ENCODE results near the gene TMEM245.
A peak's percentile ranks its signal among the peaks of the same experiment; 100 is the strongest.

The TMEM245 gene

DNA sequence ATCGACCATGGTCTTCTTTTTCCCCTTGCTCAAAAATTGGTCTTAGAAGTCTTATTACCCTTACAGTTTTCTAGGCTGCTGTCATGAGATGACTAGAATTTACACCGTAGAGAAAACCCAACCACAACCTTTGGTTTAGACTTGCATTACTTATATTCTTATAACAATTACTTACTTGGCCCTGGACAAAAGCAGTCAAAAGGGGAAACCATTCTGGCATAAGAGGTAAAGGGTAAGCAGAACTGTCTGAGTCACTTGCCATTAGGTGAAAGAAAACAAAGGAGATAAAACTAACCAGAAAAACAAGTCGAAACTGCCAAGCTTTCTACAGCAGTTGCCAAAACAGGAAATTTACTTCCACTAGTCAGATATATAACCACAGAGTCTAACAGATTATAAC lies 17.9 kb downstream of the TMEM245 start:
- DNase-seq (ENCODE audit: low read depth in 2 of 2) = peak; percentile 79 to 92
- no peak overlapping the region for H3K4me3 ChIP-seq (replicated peaks in 1 of 2; ENCODE audit: low read depth in 2 of 2, low read length in 2 of 2)
- TF ChIP-seq, protein P1, sequence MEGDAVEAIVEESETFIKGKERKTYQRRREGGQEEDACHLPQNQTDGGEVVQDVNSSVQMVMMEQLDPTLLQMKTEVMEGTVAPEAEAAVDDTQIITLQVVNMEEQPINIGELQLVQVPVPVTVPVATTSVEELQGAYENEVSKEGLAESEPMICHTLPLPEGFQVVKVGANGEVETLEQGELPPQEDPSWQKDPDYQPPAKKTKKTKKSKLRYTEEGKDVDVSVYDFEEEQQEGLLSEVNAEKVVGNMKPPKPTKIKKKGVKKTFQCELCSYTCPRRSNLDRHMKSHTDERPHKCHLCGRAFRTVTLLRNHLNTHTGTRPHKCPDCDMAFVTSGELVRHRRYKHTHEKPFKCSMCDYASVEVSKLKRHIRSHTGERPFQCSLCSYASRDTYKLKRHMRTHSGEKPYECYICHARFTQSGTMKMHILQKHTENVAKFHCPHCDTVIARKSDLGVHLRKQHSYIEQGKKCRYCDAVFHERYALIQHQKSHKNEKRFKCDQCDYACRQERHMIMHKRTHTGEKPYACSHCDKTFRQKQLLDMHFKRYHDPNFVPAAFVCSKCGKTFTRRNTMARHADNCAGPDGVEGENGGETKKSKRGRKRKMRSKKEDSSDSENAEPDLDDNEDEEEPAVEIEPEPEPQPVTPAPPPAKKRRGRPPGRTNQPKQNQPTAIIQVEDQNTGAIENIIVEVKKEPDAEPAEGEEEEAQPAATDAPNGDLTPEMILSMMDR (IDR thresholded peaks at IDR 0.05; ENCODE audit: low read depth, low read length) = no peak

- H3K4me3 ChIP-seq (replicated peaks in 1 of 2; ENCODE audit: low read depth in 2 of 2, low read length in 2 of 2) = no peak overlapping the region
- no peak for DNase-seq (ENCODE audit: low read depth in 2 of 2)
- TF ChIP-seq, protein P1 (IDR thresholded peaks at IDR 0.05; ENCODE audit: low read depth, low read length) = no peak
Measured at GRCh38 chr9:109101202-109101595, 18.5 kb downstream of the TMEM245 start.

DNA sequence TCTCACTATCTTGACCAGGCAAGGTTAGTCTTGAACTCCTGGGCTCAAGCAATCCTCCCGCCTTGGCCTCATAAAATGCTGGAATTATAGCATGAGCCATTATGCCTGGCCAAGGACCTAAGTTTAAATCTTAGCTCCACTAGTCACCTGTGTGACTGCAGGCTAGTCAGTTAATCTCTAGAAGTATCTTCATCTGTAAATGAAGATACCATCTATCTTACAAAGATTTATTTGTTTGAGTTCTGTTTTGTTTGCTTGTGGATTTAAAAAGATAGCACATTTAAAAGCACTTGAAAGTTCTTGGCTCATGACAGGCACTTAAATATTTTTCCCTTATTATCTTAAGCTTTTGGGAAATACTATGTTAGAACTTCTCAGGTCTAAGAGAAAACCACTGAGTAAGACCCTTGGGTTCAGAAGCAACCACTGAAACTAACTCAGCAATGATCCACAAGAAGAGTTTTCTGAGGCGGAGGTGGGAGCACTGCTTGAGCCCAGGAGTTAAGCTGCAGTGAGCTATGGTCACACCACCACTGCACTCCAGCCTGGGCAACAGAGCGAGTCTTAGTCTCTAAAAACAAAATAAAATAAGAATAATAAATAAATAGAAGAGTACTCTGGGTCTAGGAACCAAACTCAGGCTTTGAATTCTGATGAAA lies 19.1 kb downstream of the TMEM245 start:
- DNase-seq (ENCODE audit: low read depth in 2 of 2) = no peak
- H3K4me3 ChIP-seq (replicated peaks in 1 of 2; ENCODE audit: low read depth in 2 of 2, low read length in 2 of 2) = no peak overlapping the region
- TF ChIP-seq, protein P1 (IDR thresholded peaks at IDR 0.05; ENCODE audit: low read depth, low read length) = no peak

DNA sequence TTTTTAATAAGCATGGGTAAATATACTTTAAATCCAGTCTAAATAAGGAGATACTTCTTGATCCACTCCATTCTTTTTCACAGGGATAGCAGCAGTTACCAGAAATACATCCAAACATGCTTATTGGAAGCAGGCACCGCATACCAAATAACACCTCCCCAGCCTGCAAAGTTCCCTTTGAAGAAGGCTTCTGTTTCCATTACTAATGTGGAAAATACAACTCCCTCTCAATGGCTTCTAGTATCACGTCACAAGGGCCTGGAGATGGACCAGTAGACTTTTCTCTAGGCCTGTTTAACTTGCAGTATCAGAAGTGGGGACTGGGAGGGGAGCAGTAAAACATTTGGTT lies 20.8 kb downstream of the TMEM245 start:
- H3K4me3 ChIP-seq (replicated peaks in 1 of 2; ENCODE audit: low read depth in 2 of 2, low read length in 2 of 2) = no peak overlapping the region
- TF ChIP-seq, protein P1 (IDR thresholded peaks at IDR 0.05; ENCODE audit: low read depth, low read length) = no peak
- DNase-seq (ENCODE audit: low read depth in 2 of 2) = peak in 1 of 2 donors; percentile 28

- TF ChIP-seq, protein P1 (IDR thresholded peaks at IDR 0.05; ENCODE audit: low read depth, low read length) = peak; percentile 35
- DNase-seq (ENCODE audit: low read depth in 2 of 2) = peak; percentile 83 to 94
- H3K4me3 ChIP-seq (replicated peaks in 1 of 2; ENCODE audit: low read depth in 2 of 2, low read length in 2 of 2) = no peak overlapping the region
Measured at GRCh38 chr9:109098171-109098959, 21.4 kb downstream of the TMEM245 start.

GRCh38 chr9:109097146-109097545 lies 22.6 kb downstream of the TMEM245 start:
- TF ChIP-seq, protein P1 (IDR thresholded peaks at IDR 0.05; ENCODE audit: low read depth, low read length) = no peak
- no peak for DNase-seq (ENCODE audit: low read depth in 2 of 2)
- H3K4me3 ChIP-seq (replicated peaks in 1 of 2; ENCODE audit: low read depth in 2 of 2, low read length in 2 of 2) = no peak overlapping the region

All from cardiac fibroblast (primary cell).